Astrocyte of the spinal cord (primary cell): ENCODE measurements around the gene MMADHC.

Source experiments
- DNase-seq: peaks from one replicate; pipeline ENCODE4 v3.0.0; 2011; ENCODE audit warnings: low read depth, low spot score
- H3K4me3 ChIP-seq: 2 replicates; pipeline ENCODE4 v1.5.1; 2011; ENCODE audit warnings: low read depth, mild to moderate bottlenecking, low read length, moderate library complexity
- CTCF ChIP-seq: IDR thresholded peaks from 2 replicates; pipeline ENCODE4 v1.5.1; 2012; ENCODE audit warnings: low read depth, mild to moderate bottlenecking, low read length, inconsistent platforms
- in situ Hi-C: cut with HindIII; loops from 2 replicates; pipeline ENCODE4 v1.10.0; 2017; ENCODE audit warnings: low sequenced_read_pairs

The MMADHC gene

DNA sequence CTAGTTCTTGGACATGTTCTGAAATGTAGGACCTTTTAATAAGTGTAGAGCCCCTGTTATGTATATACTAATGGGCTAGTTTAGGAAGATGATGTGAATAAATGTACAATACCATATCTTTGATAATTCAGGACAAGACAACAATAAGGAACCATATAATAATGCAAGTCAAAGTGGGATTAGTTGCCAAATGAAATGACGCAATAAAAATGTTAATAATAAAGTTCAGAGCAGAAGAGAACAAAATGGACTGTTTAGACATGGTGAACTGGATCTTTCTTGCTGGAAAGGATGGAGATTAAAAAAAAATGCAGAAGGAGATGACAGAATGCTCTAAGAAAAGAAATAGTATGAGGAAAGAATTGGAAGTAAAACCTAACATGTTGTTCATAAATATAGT, 43.7 kb downstream of the MMADHC start:
- H3K4me3 ChIP-seq: no peak overlapping the region
- TF ChIP-seq CTCF: no peak

GRCh38 chr2:149540138-149540537, 47.4 kb downstream of the MMADHC start:
- in situ Hi-C loops: no loop called here
- H3K4me3 ChIP-seq: no peak overlapping the region
- no peak for TF ChIP-seq CTCF
- DNase-seq: no peak

More for the DNA sequence above, 43.7 kb downstream of the MMADHC start:
- DNase-seq: no peak
- in situ Hi-C loops: no loop called here

GRCh38 chr2:149538138-149538833, 49.3 kb downstream of the MMADHC start:
- TF ChIP-seq CTCF: no peak
- DNase-seq: no peak
- H3K4me3 ChIP-seq: no peak overlapping the region
- in situ Hi-C loops: no loop called here

DNA sequence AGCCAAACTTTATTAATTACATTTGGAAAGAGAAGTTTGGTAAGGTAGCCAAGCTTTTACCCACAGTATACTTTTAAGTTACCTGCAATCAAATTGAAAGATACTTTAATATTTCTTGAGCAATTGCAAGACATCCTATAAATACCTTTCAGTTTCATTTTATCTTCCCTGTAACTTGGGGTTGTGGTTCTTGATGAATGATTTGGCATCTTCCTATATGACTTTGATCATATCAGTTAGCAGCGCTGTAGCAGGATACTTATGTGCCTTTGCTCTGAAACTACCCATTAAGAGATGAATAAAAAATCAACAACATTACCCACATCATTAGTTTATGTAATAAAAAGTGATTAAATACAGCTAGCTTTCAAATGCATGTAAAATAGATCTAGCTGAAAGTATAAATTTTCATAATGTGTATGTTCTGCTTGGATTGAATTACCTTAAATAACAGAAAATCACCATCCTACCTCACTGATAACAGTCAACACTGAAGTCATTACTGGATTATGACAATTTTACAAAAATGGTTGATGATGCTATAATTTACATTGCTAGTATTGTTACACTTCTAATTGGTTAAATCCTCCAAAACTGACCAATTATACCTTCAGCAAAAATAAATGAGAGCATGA, 50.4 kb downstream of the MMADHC start:
- no peak overlapping the region for H3K4me3 ChIP-seq
- no peak for DNase-seq
- TF ChIP-seq CTCF: no peak
- in situ Hi-C loops: no loop called here

DNA sequence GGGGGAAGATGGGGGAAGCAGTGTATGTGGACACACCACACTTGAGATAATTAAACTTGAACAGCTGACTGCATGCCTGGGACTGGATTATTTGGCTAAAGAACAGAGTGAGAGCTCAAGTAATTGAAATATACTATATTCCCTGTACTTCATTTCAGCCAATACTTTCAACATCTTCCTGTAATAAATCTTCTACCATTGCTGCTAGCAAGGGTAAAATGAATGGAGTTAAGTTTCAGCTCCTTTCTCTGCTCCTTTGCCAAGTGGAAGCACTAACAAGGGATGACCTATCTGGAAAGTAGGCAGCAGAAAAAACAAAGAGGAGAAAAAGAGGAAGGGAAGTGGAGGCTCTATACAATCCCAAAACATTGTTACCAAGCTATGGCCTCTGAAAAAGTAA, 50.9 kb downstream of the MMADHC start:
- H3K4me3 ChIP-seq: no peak overlapping the region
- TF ChIP-seq CTCF: no peak
- DNase-seq: no peak
- in situ Hi-C loops: no loop called here

DNA sequence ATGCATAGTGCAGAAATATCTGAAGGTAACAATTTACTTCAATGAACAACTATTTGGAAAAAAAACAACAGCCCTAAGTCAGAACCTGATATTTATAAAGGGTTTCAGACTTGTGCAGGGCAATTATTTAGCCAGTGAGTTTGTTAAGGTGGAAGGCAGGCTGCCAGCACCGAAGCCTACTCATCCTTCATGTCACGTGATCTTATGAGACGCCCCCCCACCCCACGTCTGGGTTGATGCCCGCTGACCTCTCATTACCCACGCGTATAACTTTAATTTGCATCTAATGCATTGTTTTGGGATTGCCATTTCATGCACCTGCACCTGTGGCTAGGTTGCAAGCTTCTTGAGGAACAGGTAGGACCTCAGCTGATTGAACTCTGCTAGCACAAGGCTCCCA, 52.9 kb downstream of the MMADHC start:
- TF ChIP-seq CTCF: no peak
- in situ Hi-C loops: no loop called here
- no peak for DNase-seq
- H3K4me3 ChIP-seq: no peak overlapping the region
